K562 (cell line): ENCODE results near the gene PLA2G2C. TPM values are rescaled to one million over a fixed set of nuclear protein-coding genes. Genes with fewer than 3 reads are reported as not detected.

Experiments
- REST ChIP-seq, 2 experiments: fragments of 450-650 bp; formaldehyde crosslinking in 1 of 2; IDR thresholded peaks; 2 replicates each; pipeline versions ENCODE4 v1.4.0 to v1.6.1; 2014 to 2020; ENCODE audit warnings: mild to moderate bottlenecking in 2 of 2, borderline replicate concordance in 1 of 2, low read depth in 1 of 2
- SUPT5H ChIP-seq: fragments of 450-650 bp; IDR thresholded peaks from 2 replicates; pipeline ENCODE4 v1.6.1; 2016
- polyA plus RNA-seq, 8 experiments: library from polyadenylated mRNA; depleted of rRNA in 4 of 8; stranded (reverse) in 5 of 8; unstranded in 3 of 8; fragments of >200 nt; fragmentation: Nextera tagmentation in 2 of 8; fragmentation: Illumina TruSeq in 1 of 8; extraction: Ambion mirVana in 2 of 8; extraction: Trizol in 1 of 8; gene quantifications; 2 replicates each; pipeline versions ENCODE4 v1.2.1 to v1.2.3, GENCODE V29; 2011 to 2014; ENCODE audit warnings: inconsistent platforms in 1 of 8, missing spikeins in 1 of 8
- total RNA-seq, 7 experiments: library from RNA; depleted of rRNA in 6 of 7; stranded (reverse); fragments of >200 nt in 6 of 7; fragmentation: Illumina TruSeq in 2 of 7; extraction: Trizol in 2 of 7; gene quantifications; 2 replicates each; pipeline versions ENCODE4 v1.2.1 to v1.2.3, GENCODE V29; 2011 to 2021; ENCODE audit warnings: low replicate concordance in 1 of 7

Gene PLA2G2C
- total and polyA plus RNA-seq, 9 of the 15 experiments (the other 6 are each of a cell fraction or from before 2014, with no cell fraction given) = 0.14 to 0.49 (median 0.21) TPM

GRCh38 chr1:20185834-20186782, at the start of gene PLA2G2C, which contains the start of gene UBXN10 (continued):
- TF ChIP-seq REST (IDR thresholded peaks at IDR 0.05; ENCODE audit: borderline replicate concordance) (0 out of 2 replicates have a peak, but pooled peaks have one; percentile 12), REST (CRISPR knock-in tag; IDR thresholded peaks at IDR 0.05; ENCODE audit: low read depth) (0 out of 2 replicates have a peak, but pooled peaks have one; percentile 67), SUPT5H (peak; percentile 67; the same call in 1 of the 2 replicates)
